K562 (cell line): ENCODE measurements around the gene CERS6. TPM values are rescaled to one million over a fixed set of nuclear protein-coding genes. Genes with fewer than 3 reads are reported as not detected.

Experiments
- ATAC-seq: fragments of 200-7000 bp; cut with Tn5 transposase; 3 replicates; pipeline ENCODE4 v1.9.1; 2020; ENCODE audit warnings: moderate library complexity
- BruUV-seq: library from RNA; stranded (reverse); fragments of 400-500 nt; replicated peaks from 2 replicates; lab custom pipeline; 2021; lab: Mats Ljungman, UMichigan
- CTCF ChIA-PET: fragments of 300-600 bp; formaldehyde crosslinking; extraction: SDS; loops from one replicate; lab custom pipeline; 2021; ENCODE audit warnings: low intra/inter-chr PET ratio; lab: Yijun Ruan, JAX
- POLR2A ChIA-PET: fragments of 300-600, 350-650 bp; sonication (Branson Sonifier 250); formaldehyde crosslinking; extraction: SDS; loops from one replicate; lab custom pipeline; 2021; ENCODE audit warnings: antibody characterized with exemption, inconsistent platforms; lab: Yijun Ruan, JAX
- DNase-seq, 4 experiments: peaks; one replicate each; pipeline versions ENCODE4 v3.0.0 to v3.0.0-alpha.2; 2011 to 2018; ENCODE audit warnings: low spot score in 3 of 4, mixed read lengths in 3 of 4; ENCODE audit errors: extremely low read depth in 1 of 4
- FAIRE-seq: peaks from 2 replicates; lab custom pipeline; 2011; peaks lifted over from hg19 to GRCh38; lab: Jason Lieb, UNC
- H2AFZ ChIP-seq: 2 replicates; pipeline ENCODE4 v1.6.0; 2011; ENCODE audit warnings: low read depth, low read length, control low read depth, inconsistent platforms
- H3K27ac ChIP-seq: fragments of 200-600 bp; 3 replicates; pipeline ENCODE4 v1.8.0; 2011; ENCODE audit warnings: low read depth, mild to moderate bottlenecking, control low read depth, inconsistent platforms, low read length, moderate library complexity, mixed read lengths; ENCODE audit errors: extremely low read depth
- H3K27me3 ChIP-seq, 2 experiments: fragments of 300-600 bp in 1 of 2; 2 replicates in 1 of 2; 3 replicates in 1 of 2; pipeline versions ENCODE4 v1.6.0 to v1.8.0; 2011; ENCODE audit warnings: inconsistent platforms in 2 of 2, low read length in 2 of 2, mild to moderate bottlenecking in 1 of 2, mixed read lengths in 1 of 2, moderate library complexity in 1 of 2; ENCODE audit not compliant: control insufficient read depth in 2 of 2, insufficient read depth in 2 of 2
- H3K36me3 ChIP-seq: fragments of 300-600 bp; 3 replicates; pipeline ENCODE4 v1.8.0; 2011; ENCODE audit warnings: mild to moderate bottlenecking, low read length, inconsistent platforms; ENCODE audit not compliant: control insufficient read depth, insufficient read depth
- H3K4me1 ChIP-seq, 2 experiments: fragments of 200-600 bp in 1 of 2; replicated peaks in 1 of 2; 2 replicates in 1 of 2; 3 replicates in 1 of 2; pipeline versions ENCODE4 v1.5.1 to v1.8.0; 2011; ENCODE audit warnings: inconsistent platforms in 2 of 2, low read length in 2 of 2, mild to moderate bottlenecking in 1 of 2, mixed read lengths in 1 of 2, moderate library complexity in 1 of 2; ENCODE audit not compliant: control insufficient read depth in 2 of 2, insufficient read depth in 2 of 2
- H3K4me2 ChIP-seq: 2 replicates; pipeline ENCODE4 v1.6.1; 2011; ENCODE audit warnings: low read length, control low read depth, inconsistent platforms, mixed read lengths; ENCODE audit not compliant: insufficient read depth
- H3K4me3 ChIP-seq: fragments of 200-600 bp; sonication (generic), shearing (Covaris generic); 2 replicates; pipeline ENCODE4 v1.5.1; 2016; ENCODE audit warnings: control low read depth, inconsistent platforms
- H3K79me2 ChIP-seq: fragments of 200-600 bp; 3 replicates; pipeline ENCODE4 v1.8.0; 2011; ENCODE audit warnings: low read length, inconsistent platforms; ENCODE audit not compliant: control insufficient read depth, insufficient read depth
- H3K9ac ChIP-seq, 2 experiments: 2 replicates each; pipeline versions ENCODE4 v1.6.0 to v1.6.1; 2011; ENCODE audit warnings: low read depth in 2 of 2, low read length in 2 of 2, control low read depth in 1 of 2, inconsistent platforms in 1 of 2, mild to moderate bottlenecking in 1 of 2, mixed read lengths in 1 of 2; ENCODE audit not compliant: insufficient read depth in 1 of 2
- H3K9me1 ChIP-seq: one replicate; pipeline ENCODE4 v1.6.0; 2011; ENCODE audit warnings: inconsistent platforms, mild to moderate bottlenecking, low read length, moderate library complexity; ENCODE audit not compliant: control insufficient read depth, insufficient read depth
- H3K9me3 ChIP-seq: replicated peaks from 2 replicates; pipeline ENCODE4 v1.5.1; 2011; ENCODE audit warnings: low read depth, low read length, inconsistent platforms; ENCODE audit not compliant: control insufficient read depth, insufficient read depth
- H4K20me1 ChIP-seq: replicated peaks from 2 replicates; pipeline ENCODE4 v1.6.1; 2011; ENCODE audit warnings: low read length, inconsistent platforms, mixed read lengths; ENCODE audit not compliant: control insufficient read depth, insufficient read depth
- FOXJ2 ChIP-seq: fragments of 200-800 bp; sonication (Bioruptor generic); IDR thresholded peaks from 2 replicates; pipeline ENCODE4 v1.6.1; 2016; ENCODE audit warnings: missing genetic modification characterization, missing compliant biosample characterization
- NONO ChIP-seq, 2 experiments: fragments of 200-400 bp in 1 of 2; fragments of 450-650 bp in 1 of 2; formaldehyde crosslinking in 1 of 2; IDR thresholded peaks; 2 replicates each; pipeline ENCODE4 v1.6.1; 2017; ENCODE audit warnings: low read depth in 2 of 2, mild to moderate bottlenecking in 2 of 2, moderate library complexity in 2 of 2, low read length in 1 of 2
- SREBF2 ChIP-seq: sonication (generic); formaldehyde crosslinking; IDR thresholded peaks from 2 replicates; pipeline ENCODE4 v1.4.0; 2020; ENCODE audit warnings: mild to moderate bottlenecking, missing genetic modification reagents
- WGBS: fragments of 100-300 bp; shearing (Covaris generic); methylation state at CpG from one replicate; pipeline ENCODE4 v1.1.6; 2016; ENCODE audit warnings: low coverage, mixed read lengths; ENCODE audit not compliant: insufficient coverage; ENCODE audit errors: missing lambda C conversion rate; 5-methylcytosine and 5-hydroxymethylcytosine counted together
- in situ Hi-C: fragments of 300-500 bp; cut with MboI; formaldehyde crosslinking; loops from 4 replicates; pipeline ENCODE4 v1.15.0; 2018; ENCODE audit warnings: inconsistent platforms, mixed read lengths
- intact Hi-C: fragments of 100-400 bp; cut with micrococcal nuclease; formaldehyde crosslinking; loops from 2 replicates; pipeline ENCODE4 v1.14.2; 2022
- polyA plus RNA-seq, 8 experiments: library from polyadenylated mRNA; depleted of rRNA in 4 of 8; stranded (reverse) in 5 of 8; unstranded in 3 of 8; fragments of >200 nt; fragmentation: Nextera tagmentation in 2 of 8; fragmentation: Illumina TruSeq in 1 of 8; extraction: Ambion mirVana in 2 of 8; extraction: Trizol in 1 of 8; gene quantifications; 2 replicates each; pipeline versions ENCODE4 v1.2.1 to v1.2.3, GENCODE V29; 2011 to 2014; ENCODE audit warnings: inconsistent platforms in 1 of 8, missing spikeins in 1 of 8
- total RNA-seq, 7 experiments: library from RNA; depleted of rRNA in 6 of 7; stranded (reverse); fragments of >200 nt in 6 of 7; fragmentation: Illumina TruSeq in 2 of 7; extraction: Trizol in 2 of 7; gene quantifications; 2 replicates each; pipeline versions ENCODE4 v1.2.1 to v1.2.3, GENCODE V29; 2011 to 2021; ENCODE audit warnings: low replicate concordance in 1 of 7
- TF ChIP-seq, protein P1 (sequence below): fragments of 250-450 bp; sonication (Bioruptor Pico); IDR thresholded peaks from 2 replicates; pipeline ENCODE4 v1.8.0; 2021; ENCODE audit warnings: mild to moderate bottlenecking, moderate library complexity

CERS6 gene
- total and polyA plus RNA-seq, 9 of the 15 experiments (the other 6 are each of a cell fraction or from before 2014, with no cell fraction given), result 1.6 to 13.6 (median 11.4) TPM

DNA sequence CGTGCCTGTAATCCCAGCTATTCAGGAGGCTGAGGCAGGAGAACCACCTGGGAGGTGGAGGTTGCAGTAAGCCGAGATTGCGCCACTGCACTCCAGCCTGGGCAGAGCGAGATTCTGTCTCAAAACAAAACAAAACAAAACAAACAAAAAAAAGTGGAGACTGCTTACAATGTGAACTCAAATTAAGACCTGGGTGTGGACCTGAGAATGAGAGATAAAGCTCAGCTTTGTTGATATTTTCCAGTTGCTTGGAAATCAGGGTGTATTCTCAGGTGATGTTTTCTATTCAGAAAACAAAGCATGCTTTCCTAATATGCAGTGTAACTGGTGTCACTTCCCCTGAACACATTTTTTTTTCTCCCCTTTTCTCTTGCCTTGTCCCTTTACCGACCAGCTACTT lies 5.3 kb upstream of the CERS6 start:
- Histone ChIP-seq H3K27ac (no peak overlapping the region), H3K9me1 (no peaks in the 10 kb centered on the region), H3K9me3 (no peaks in the 10 kb centered on the region), H4K20me1 (no peaks in the 10 kb centered on the region), H3K27me3 (no peaks in the 10 kb centered on the region), H3K4me3 (no peak overlapping the region), H3K9ac (no peak overlapping the region), H3K79me2 (no peaks in the 10 kb centered on the region), H3K36me3 (no peaks in the 10 kb centered on the region), H3K4me1 (peaks cover 3% of the 10 kb centered on the region in 2 experiments; a peak in 2 of 5 replicates), H3K4me2 (no peak overlapping the region), H2AFZ (no peak overlapping the region)
- BruUV-seq, result no TSS peak
- in situ Hi-C loops, result no loop called here
- intact Hi-C loops, result no loop called here
- ATAC-seq (no peak), DNase-seq (no peak), FAIRE-seq (no peak)
- TF ChIP-seq, protein P1, sequence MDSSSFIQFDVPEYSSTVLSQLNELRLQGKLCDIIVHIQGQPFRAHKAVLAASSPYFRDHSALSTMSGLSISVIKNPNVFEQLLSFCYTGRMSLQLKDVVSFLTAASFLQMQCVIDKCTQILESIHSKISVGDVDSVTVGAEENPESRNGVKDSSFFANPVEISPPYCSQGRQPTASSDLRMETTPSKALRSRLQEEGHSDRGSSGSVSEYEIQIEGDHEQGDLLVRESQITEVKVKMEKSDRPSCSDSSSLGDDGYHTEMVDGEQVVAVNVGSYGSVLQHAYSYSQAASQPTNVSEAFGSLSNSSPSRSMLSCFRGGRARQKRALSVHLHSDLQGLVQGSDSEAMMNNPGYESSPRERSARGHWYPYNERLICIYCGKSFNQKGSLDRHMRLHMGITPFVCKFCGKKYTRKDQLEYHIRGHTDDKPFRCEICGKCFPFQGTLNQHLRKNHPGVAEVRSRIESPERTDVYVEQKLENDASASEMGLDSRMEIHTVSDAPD (CRISPR knock-in tag), result no peak
- TF ChIP-seq NONO (IDR thresholded peaks at IDR 0.05; ENCODE audit: low read depth in 2 of 2, low read length in 1 of 2) (no peak), SREBF2 (CRISPR knock-in tag) (no peak), FOXJ2 (tag) (peak; percentile 94)
- CTCF ChIA-PET, result no interaction called here
- POLR2A ChIA-PET, result interaction anchor here (0.6 to 1.4 kb wide), 3 partner anchors 9 to 54 kb away, joined by 3 to 6 read pairs (median 4); no protein-coding TSS in a partner anchor
- 5% methylated on average over 5 of the region's 5 CpGs for WGBS
